GM18861 (cell line): ENCODE measurements around the gene SYNDIG1.

Experiments
- ATAC-seq: cut with Tn5 transposase; IDR thresholded peaks from one replicate; pipeline ENCODE4 v1.9.1; 2021; ENCODE audit not compliant: unreplicated experiment

SYNDIG1 gene

DNA sequence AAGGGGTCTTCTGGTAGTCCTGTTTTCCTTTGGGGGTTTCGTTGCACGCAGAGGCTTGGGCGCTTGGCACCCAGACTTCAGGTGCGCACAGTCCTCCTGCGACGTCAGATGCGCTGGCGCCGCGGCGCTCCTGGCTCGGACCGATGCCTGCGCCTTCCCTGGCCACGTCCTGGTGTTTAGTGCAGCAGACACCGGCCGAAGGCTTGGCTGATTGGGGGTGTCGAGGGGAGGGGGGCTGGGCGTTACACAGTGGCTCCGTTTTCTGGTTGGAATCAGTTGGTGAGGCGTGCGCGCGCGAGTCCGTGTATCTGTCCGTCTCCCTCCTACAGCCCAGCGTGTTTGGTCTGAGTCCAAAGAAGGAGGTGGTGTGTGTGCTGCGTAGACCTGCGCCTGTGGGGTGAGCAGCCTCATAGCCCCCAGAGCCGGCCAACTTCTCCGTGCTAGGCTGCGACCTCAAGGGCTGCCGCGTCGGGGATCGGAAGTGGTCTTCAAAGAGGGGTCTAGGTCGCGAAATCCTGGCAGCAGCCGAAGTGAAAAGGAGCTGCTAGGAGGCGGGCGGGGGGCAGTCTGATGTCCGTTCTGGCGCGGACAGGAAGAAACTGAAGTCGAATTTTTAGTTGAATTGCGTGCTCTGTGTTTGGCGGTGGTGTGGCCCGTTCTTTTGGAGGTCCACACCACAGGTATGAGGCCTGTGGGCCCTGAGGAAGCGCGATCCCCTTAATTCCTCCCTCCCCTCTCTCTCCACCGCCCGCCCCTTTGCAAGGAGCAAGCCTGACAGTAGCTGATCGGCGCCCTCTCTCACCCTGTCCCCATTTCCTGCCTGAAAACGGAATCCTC, 1.5 kb downstream of the SYNDIG1 start:
- no peak for ATAC-seq

DNA sequence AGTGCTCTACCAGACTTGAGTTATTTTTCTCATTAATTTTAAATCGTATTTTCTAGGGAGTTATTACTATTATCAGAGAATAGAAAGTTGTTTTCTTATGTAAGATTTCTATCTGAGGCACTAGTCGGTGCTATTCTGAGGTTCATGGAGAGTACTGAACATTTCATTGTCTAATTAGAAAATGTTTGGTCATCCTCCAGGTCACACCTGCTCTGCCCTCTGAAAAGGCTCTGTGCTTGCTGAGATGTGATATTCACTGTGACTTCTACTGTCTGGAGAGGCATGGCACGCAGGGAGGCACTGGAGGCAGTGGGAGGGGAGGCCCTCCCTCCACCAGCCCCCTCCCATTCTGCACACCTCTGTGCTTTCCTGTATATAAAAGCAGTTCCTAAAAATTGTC, 3.0 kb downstream of the SYNDIG1 start:
- ATAC-seq, result no peak

DNA sequence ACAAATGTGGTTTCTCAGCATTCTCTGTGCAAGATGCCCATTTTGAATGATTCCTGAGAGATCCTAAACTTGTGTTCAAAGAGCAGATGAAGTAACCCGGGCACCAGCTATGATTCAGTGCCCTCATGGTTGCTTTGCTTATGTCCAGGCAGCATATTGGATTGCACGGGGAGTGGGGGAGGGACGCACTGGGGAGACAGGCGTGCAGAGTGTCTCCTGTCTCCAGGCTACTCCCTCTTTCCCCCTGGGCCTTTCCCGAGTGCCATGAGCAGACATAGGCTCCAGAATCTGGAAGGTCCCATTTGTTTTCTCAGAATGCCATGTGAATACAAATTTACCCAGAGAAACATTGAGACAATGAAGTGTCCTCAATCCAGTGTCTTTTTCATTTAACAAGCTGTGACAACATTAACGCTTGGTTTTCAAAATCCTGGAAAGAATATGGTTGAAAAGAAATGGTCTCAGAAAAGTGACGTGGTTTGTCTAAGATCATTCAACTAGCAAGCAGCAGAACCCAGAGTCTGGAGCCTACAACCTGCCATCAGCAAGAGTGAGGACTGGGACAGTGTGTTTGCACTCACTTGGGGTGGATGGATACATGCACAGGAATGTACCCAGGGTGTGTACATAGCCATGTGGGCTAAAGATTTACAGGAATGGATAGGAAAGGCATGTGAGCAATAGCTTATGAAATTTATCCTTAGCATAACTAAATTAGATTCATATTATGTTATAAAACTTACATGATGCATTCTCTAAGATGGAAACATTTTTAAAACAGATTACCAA, 4.2 kb downstream of the SYNDIG1 start:
- no peak for ATAC-seq

DNA sequence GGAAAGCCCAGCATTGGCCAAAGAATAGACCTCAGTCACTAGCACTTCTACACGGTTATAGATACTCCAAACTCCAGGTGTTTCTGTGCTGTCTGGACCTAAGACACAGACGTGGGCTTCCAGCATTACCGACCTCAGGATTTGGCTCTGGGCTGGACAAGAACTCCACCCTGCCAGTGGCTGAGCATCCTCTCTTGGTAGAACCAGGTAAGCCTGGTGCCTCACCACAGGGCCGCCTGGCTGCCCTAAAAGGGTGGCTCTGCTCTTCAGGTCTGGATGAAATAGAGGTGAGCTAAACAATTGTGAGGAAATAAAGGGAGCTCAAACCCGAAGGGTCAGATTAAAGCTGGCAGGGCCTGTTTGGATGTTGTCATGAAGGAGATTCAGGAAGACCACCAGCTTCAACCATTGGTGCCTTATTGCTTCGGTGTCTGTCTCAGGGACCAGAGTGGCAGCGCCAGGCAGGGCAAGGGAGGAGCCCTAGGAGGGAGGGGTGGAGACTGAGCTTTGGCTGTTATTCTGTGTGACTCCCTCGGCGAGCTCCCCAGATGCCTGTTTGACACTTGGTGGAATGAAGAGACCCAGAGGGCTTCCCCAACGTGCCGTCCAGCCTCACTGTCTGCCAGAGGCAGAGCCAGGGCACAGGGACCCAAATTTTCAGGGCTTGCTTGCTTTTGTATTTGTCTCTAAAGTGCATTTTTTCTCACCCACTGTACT, 8.6 kb downstream of the SYNDIG1 start:
- ATAC-seq, result no peak

DNA sequence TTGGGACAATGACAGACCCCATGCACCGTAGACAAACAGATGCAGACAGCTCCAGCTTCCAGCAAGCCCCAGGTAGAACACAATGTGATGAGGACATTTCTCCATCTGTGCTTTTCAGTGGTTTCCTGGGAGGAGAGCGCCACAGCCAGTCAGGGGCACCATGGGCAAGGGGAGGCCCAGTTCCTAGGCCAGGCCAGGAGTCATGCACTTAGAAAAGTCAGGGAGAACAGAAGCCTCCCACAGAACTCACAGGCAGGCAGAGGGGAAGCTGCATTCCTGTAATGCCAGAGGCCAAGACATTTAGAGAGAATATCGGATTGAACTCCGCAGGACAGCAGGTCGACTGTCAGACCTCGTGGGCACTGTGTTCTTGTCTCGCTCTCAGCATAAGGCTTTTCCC, 9.2 kb downstream of the SYNDIG1 start:
- no peak for ATAC-seq

DNA sequence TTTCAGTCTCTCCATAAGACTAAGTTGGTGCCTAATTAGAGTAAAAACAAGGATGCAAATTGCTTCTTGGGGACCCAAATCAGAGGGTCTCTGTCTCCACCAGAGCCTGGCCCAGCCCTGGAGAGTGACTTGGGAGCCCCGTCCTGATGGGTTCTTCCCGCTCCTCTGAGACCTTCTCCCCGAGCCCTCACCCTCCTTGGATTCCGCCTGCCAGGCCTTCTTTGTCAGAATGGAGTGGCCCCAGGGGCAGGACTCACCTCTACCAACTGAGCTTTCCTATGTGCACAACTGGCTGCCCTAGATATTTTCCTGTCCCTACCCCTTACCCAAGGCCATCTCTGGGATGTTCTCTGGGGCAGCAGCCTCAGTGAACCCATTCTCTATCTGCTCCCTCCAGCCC, 9.7 kb downstream of the SYNDIG1 start:
- ATAC-seq, result no peak

DNA sequence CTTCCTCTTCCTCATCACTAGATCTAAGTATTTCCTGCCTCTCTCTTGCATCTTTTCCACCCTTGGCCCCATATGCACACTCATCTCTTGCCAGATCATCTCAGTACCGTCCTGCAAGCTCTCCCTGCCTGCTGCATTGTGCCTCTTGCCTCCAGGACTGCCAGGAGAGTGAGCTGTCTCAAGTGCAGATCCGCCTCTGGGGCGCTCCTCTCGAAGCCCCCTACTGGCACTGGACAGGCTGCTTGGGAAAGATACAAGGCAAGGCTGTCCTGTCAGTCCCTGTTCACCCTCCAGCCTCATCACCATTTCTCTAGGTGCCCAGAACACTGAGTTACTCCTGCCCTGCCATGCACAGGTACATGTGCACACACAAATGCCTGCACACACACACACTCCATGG, 10.2 kb downstream of the SYNDIG1 start:
- no peak for ATAC-seq

DNA sequence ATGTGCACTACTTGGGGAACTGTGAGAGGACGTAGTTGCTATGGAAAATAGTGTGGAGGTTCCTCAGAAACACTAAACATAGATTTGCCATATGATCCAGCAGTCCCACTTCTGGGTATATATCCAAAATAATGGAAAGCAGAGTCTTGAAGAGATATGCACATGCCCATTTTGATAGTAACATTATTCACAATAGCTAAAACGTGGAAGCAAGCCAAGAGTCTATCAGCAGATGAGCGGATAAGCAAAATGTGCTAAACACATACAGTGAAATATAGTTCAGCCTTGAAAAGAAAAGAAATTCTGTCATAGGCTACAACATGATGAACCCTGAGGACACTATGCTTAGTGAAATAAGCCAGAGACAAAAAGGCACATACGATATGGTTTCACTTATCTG, 11.1 kb downstream of the SYNDIG1 start:
- ATAC-seq, result no peak

DNA sequence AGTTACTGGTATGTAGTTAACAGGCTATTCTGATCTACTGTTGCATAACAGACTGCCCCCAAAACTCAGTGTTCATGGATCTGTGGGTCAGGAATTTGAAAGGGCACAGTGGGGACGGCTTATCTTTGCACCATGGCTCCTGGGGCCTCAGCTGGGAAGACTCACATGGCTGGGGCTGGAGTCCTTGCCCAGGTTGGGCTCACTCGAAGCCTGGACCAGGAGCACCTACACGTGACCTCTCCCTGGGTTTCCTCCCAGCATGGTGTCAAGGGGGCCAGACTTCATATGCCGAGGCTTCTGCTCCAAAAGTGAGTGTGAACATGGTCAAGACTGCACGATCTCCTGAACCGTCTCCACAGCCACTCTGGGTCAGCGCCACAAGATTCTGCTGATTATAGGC, 11.7 kb downstream of the SYNDIG1 start:
- ATAC-seq, result no peak

DNA sequence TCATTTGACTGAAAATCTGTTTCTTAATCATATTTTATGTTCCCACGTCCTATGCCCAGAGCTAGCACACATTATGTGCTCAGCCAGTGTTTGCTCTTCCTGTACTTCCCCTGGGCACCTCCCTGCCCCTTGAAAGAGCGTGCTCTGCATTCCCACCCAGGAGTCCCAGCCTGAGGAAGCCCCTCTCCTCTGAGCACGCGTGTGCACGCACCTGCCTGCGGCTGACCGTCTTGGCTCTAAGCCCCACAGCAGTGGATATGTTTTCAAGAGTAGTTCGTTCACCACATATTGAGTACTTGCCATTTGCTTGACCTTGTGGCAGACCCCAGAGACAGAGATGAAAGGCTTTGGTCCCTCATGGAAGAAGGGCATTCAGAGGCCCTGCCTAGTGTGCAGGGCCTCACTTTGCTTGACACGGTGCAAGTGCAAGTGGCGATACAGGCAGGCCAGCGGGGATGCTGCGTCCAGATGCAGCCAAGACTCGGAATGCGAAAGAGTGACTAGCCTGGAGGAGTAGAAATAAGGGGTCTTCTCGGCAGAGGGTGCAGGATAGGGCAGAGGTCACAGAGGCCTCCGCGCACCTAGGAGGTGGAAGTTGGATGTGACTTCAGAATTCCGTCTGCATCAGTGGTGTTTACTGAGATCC, 14.1 kb downstream of the SYNDIG1 start:
- no peak for ATAC-seq

DNA sequence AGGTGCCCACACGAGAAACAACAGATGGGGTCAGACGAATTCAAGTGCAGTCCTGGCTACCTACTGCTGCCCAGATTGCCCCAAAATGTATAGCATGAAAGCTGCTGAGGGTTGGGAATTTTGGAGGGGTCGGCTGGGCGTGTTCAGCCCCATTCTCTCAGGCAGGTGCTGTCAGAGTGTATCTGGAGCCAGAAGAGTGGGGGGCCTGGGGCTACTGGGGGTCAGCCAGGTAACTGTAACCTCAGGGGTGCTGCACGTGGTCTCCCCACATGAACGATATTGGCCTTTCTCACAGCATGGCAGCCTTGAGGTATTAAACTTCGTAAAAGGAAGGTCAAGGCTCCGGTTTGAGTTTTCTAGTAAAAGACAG, 14.6 kb downstream of the SYNDIG1 start:
- no peak for ATAC-seq

DNA sequence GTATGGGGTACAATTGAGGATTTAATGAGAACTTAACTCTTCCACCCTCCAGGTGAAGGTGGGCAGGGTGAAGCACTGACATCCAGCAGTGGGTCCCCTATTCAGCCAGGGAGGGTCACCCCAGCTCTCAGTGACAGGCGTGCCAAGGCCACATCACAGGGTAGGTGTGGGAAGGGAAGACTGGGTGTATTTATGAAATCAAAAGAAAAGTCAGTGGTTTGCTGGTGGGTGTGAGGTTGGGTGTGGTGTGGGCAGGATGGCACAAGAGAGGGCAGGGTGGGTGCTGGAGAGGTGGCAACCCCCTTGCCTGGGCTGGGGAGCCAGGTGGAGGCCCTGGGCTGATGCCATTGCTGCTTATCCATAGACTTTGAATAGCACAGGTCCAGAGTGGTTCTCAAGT, 16.6 kb downstream of the SYNDIG1 start:
- no peak for ATAC-seq

DNA sequence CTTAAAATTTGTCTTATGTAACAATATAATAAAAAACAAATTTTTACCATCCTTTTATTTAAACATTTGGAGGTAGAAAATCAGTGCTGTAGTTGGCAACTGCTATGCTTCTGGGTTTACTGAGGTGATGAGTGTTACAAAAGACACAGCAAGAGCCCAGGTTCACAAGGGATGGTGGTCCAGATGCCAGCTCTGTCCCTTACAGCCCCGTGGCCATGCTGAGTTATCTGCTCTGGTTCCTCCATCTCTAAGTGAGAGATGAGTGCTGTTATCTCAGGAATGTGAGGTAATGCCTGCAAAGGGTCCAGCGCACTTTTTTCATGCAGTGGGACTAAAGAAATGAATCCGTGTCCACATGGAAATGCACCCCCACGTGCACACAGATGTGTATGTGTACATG, 17.8 kb downstream of the SYNDIG1 start:
- ATAC-seq, result no peak

DNA sequence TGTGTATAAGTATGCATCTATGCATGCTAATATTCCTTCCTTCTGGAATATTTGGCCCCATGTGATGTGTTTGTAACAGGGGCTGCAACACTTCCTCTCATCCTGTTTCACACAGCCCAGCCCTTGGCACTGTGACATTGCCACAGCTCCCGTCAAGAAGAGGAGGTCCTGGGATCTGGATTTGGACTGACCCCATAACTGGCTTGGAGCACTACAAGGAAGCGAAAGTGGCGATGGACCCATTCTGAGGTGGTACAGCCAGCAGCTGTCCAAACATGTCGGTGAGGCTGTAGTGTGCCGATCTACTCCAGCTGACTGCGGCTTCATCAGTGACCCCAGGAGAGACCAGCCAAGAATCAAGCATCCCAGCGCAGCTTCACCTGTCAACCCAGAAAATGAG, 18.2 kb downstream of the SYNDIG1 start:
- no peak for ATAC-seq

DNA sequence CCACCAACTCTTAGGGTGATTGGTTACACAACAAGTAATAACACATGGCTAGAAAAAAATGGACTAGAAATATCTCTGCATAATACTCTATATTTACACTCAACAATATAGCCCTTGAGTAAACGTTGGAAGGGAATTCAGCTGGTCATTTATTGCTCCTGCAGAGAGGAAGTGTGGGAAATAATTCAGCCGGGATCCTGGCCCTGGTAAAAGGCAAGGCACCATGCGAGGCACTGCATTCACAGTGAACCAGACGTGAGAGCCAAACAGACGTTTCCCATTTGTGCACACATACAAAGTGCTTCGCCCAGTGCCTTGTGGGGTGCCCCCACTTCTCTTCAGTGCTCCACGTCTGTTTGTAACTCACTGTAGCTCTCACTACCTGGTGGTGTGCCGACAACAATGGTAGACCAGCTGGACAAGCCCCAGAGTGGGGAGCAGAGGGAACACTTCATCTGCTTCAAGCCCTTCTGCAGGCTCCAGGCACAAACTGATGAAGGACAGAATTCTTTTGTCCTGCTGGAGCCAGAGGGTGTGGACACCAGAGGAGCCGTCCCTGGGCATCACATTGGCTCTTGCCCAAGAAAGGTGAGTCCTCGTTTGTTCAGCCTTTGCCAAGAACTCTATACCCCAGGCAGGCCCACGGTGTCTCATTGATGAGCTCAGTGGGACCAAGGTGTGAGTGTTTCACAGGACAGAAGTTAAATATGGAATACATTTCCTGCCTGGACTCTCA, 18.8 kb downstream of the SYNDIG1 start:
- no peak for ATAC-seq

DNA sequence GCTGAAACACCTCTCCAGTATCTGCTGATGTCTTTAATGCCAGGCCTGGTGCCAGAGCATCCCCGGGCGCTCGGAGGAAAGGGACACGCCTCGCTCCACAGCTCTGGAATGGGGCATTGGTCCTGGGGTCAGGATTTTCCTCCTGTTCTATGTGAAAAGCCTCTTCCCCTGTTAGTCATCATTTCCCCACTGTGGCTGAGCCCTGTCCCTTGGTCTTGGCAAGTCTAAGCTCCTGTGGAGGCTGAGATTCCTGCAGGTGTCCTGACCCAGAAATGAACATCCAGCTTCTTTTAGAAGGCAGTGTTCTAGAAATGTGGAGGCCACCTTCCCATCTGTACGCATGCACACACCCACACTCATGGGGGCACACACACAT, 19.4 kb downstream of the SYNDIG1 start:
- ATAC-seq, result no peak

DNA sequence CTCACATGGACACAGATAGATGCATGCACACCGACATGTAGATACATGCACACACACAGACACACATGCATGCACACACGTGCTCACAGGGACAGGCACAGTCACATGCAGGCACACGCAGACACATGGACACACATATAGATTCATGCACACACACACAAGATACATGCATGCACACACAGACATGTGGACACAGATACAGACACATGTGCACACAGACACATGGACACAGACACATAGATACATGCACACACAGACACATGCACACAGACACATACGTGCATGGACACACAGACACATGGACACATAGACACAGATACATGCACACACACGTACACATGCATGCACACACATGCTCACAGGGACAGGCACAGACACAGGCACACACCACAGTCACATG, 19.8 kb downstream of the SYNDIG1 start:
- no peak for ATAC-seq

DNA sequence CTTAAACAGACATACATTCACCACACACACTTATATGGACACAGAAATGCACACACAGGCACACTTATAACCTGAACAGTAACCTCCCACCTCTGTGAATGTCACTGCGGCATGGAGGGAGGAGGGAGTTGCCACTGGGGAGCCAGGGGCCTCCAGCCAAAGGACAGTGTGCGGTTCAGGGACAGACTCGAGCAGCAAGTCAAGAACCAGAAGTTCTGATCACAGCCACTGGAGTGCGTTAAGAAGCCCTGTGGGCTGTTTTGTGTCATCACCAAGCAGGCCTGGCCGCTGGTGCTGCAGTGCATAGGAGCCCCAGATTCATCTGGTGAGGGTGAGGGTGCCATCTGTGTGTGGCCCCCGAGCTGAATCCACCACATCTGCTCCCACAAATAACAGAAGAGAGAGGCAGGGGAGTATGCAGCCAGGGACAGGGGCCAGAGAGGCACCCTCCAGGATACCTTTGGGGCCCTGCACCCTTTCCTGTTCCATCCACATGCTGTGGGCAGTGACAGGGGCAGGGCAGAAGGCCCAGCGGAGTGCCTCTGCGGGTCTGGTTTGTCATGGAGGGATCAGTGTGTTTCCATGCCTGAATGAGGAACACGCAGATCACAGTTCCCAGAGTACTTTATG, 20.3 kb downstream of the SYNDIG1 start:
- ATAC-seq, result no peak

DNA sequence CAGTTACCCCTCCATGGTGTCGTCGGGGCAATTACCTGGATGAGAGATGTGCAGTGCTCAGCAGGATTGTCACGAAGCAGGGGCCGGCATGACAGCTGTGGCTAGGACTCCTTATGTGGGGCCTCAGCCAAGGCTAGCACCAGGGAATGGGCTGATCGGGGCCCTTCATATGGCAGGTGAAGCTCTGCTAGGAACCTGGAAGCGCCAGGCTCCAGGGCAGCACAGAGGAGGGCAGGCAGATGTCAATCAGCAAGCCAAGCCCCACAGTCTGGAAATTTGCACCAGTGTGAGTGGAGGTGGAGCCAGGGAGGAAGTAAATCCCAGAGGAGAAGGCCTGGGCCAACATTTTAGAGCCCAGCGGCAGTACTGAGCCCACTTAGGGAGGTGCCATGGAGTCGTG, 21.2 kb downstream of the SYNDIG1 start:
- ATAC-seq, result no peak

DNA sequence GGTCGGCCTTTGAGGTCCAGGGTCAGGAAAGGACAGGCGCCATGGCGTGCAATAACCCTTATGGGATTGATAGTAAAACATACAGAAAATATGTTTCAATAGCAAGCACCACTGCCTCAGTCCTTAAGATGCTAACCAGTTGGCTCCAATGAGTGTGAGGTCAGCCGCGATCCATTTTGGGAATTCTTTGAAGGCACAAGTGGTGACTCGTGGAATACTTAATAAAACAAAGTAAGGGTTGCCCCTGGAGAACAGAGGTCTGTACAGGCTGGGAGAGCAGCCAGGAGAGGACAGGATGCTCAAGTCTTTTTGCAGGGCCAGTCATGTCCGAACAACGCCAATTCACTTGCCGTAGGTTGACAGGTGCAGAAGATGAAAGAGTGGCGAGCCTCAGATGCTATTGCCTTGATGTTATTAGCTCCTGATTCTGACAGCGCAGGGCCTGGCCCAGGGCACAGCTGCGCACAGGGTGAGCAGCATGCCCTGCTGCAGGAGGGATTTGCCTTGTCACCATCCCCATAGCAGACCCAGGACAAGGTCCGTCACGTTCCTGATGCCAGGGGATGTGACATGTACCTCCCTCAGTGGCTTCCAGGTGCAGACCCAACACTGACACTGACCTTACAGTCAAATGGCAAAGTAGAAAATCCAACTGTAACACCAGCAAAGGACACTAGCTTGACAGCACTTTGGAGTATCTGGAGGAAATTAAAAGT, 21.8 kb downstream of the SYNDIG1 start:
- no peak for ATAC-seq
